ENCODE results near the gene CMSS1.

Gene CMSS1

GRCh38 chr3:99972380-99973104, 154.9 kb downstream of the CMSS1 start:
- DNase-seq (ENCODE audit: extremely low read depth, low read depth) = no peak
- H3K4me3 ChIP-seq (replicated peaks; ENCODE audit: low read depth, low read length) = no peak overlapping the region
- TF ChIP-seq, protein P1, sequence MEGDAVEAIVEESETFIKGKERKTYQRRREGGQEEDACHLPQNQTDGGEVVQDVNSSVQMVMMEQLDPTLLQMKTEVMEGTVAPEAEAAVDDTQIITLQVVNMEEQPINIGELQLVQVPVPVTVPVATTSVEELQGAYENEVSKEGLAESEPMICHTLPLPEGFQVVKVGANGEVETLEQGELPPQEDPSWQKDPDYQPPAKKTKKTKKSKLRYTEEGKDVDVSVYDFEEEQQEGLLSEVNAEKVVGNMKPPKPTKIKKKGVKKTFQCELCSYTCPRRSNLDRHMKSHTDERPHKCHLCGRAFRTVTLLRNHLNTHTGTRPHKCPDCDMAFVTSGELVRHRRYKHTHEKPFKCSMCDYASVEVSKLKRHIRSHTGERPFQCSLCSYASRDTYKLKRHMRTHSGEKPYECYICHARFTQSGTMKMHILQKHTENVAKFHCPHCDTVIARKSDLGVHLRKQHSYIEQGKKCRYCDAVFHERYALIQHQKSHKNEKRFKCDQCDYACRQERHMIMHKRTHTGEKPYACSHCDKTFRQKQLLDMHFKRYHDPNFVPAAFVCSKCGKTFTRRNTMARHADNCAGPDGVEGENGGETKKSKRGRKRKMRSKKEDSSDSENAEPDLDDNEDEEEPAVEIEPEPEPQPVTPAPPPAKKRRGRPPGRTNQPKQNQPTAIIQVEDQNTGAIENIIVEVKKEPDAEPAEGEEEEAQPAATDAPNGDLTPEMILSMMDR (IDR thresholded peaks at IDR 0.05; ENCODE audit: low read depth, low read length, missing control alignments) = no peak

DNA sequence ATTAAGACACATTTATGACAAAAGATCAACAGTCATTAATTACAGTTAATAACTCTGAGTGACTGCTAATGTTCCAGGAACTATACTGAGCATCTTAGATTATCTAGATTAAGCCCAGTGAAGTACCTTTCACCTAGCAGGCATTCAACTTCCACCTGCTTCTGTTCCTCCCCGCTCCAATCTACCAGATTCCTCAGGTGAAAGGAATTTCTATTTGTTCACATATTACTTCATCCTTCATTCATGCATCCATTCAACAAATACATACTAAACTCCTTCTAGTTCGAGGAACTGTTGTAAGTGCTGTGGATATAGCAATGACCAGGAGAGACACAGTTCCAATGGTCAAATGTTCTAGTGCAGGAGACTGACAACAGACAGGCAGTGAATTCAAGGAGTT, 157.3 kb downstream of the CMSS1 start:
- TF ChIP-seq, protein P1 (IDR thresholded peaks at IDR 0.05; ENCODE audit: low read depth, low read length, missing control alignments) = no peak
- no peak overlapping the region for H3K4me3 ChIP-seq (replicated peaks; ENCODE audit: low read depth, low read length)
- no peak for DNase-seq (ENCODE audit: extremely low read depth, low read depth)

DNA sequence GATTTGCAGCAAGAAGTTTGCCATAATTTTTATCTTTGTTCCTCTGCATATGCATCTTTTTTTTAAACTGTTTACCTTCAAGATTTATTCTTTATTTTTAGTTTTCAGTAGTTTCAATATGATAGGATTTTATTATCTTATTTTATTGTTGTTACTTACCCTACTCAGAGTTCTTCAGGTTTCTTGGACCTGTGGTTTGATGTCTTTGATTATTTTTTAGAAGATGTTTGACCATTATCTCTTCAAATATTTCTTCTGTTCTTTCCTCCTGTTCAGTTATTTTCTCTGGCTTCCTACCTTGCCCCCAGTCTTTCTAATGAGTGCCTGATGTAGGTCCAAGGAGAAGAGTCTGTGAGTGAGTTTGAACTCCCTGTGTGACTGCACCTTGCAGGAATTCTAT, 158.9 kb downstream of the CMSS1 start:
- TF ChIP-seq, protein P1 (IDR thresholded peaks at IDR 0.05; ENCODE audit: low read depth, low read length, missing control alignments) = no peak
- no peak for DNase-seq (ENCODE audit: extremely low read depth, low read depth)
- H3K4me3 ChIP-seq (replicated peaks; ENCODE audit: low read depth, low read length) = no peak overlapping the region

- H3K4me3 ChIP-seq (replicated peaks; ENCODE audit: low read depth, low read length) = no peak overlapping the region
- TF ChIP-seq, protein P1 (IDR thresholded peaks at IDR 0.05; ENCODE audit: low read depth, low read length, missing control alignments) = no peak
- no peak for DNase-seq (ENCODE audit: extremely low read depth, low read depth)
These were observed 160.6 kb downstream of the CMSS1 start for GRCh38 chr3:99978221-99978620.

- no peak for DNase-seq (ENCODE audit: extremely low read depth, low read depth)
- TF ChIP-seq, protein P1 (IDR thresholded peaks at IDR 0.05; ENCODE audit: low read depth, low read length, missing control alignments) = no peak
These were observed 162.9 kb downstream of the CMSS1 start for GRCh38 chr3:99980606-99981005.

GRCh38 chr3:99981138-99981537, 163.5 kb downstream of the CMSS1 start:
- no peak for DNase-seq (ENCODE audit: extremely low read depth, low read depth)
- TF ChIP-seq, protein P1 (IDR thresholded peaks at IDR 0.05; ENCODE audit: low read depth, low read length, missing control alignments) = no peak
- no peak overlapping the region for H3K4me3 ChIP-seq (replicated peaks; ENCODE audit: low read depth, low read length)

More at GRCh38 chr3:99980606-99981005, 162.9 kb downstream of the CMSS1 start:
- H3K4me3 ChIP-seq (replicated peaks; ENCODE audit: low read depth, low read length) = no peak overlapping the region

DNA sequence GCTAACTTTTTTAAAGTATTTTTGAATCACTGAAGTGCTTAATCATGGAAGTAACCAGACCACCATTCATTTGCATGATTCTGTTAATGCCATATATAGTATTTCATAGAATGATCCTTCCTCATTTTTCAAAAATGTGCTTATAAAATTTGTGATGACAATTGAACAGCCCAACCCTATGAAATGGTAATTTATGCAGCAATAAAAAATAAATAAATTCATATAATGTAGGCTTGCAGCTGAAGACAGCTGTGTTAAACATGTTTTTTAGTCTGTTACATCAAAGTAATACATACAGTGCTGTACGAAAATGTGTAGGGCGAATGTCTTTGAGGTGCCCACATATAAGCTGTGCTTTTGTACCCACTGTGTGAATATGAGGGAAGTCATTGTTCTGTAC, 165.0 kb downstream of the CMSS1 start:
- DNase-seq (ENCODE audit: extremely low read depth, low read depth) = no peak
- TF ChIP-seq, protein P1 (IDR thresholded peaks at IDR 0.05; ENCODE audit: low read depth, low read length, missing control alignments) = no peak
- H3K4me3 ChIP-seq (replicated peaks; ENCODE audit: low read depth, low read length) = no peak overlapping the region
